K562 (cell line): ENCODE measurements around the gene CLEC3B. TPM values are rescaled to one million over a fixed set of nuclear protein-coding genes. Genes with fewer than 3 reads are reported as not detected.

Experiments
- ARID2 ChIP-seq: fragments of 450-650 bp; IDR thresholded peaks from 2 replicates; pipeline ENCODE4 v1.6.1; 2017; ENCODE audit warnings: antibody characterized with exemption, mild to moderate bottlenecking
- BRCA1 ChIP-seq, 2 experiments: fragments of 450-650 bp in 1 of 2; sonication (generic) in 1 of 2; formaldehyde crosslinking in 1 of 2; IDR thresholded peaks; 2 replicates each; pipeline versions ENCODE4 v1.5.0 to v1.6.1; 2017 to 2020; ENCODE audit warnings: mild to moderate bottlenecking in 1 of 2, missing genetic modification reagents in 1 of 2
- CBX1 ChIP-seq: sonication (generic); IDR thresholded peaks from 2 replicates; pipeline ENCODE4 v1.6.1; 2016; ENCODE audit warnings: antibody characterized with exemption, low read depth, mild to moderate bottlenecking
- DACH1 ChIP-seq: fragments of 450-650 bp; IDR thresholded peaks from 2 replicates; pipeline ENCODE4 v1.6.1; 2018; ENCODE audit not compliant: partially characterized antibody
- FOXA3 ChIP-seq, 2 experiments: fragments of 450-650 bp in 1 of 2; sonication (generic) in 1 of 2; formaldehyde crosslinking; IDR thresholded peaks in 1 of 2; conservative IDR thresholded peaks in 1 of 2; 2 replicates each; pipeline versions ENCODE4 v1.4.0 to v1.8.0; 2020 to 2022; ENCODE audit warnings: mild to moderate bottlenecking in 2 of 2, missing genetic modification reagents in 1 of 2
- HEY1 ChIP-seq: fragments of 250-450 bp; sonication (Bioruptor Pico); IDR thresholded peaks from 2 replicates; pipeline ENCODE4 v1.5.0; 2020; ENCODE audit warnings: mild to moderate bottlenecking, moderate library complexity, borderline replicate concordance
- MAFG ChIP-seq: fragments of 450-650 bp; conservative IDR thresholded peaks from 2 replicates; pipeline ENCODE4 v1.6.1; 2016; ENCODE audit warnings: missing genetic modification characterization, missing compliant biosample characterization
- MCM2 ChIP-seq: fragments of 450-650 bp; IDR thresholded peaks from 2 replicates; pipeline ENCODE4 v1.6.1; 2017; ENCODE audit warnings: low read depth, mild to moderate bottlenecking
- MTF1 ChIP-seq: fragments of 250-450 bp; sonication (Bioruptor Pico); IDR thresholded peaks from 2 replicates; pipeline ENCODE4 v1.9.0; 2021; ENCODE audit warnings: moderate library complexity, mild to moderate bottlenecking, inconsistent platforms, borderline replicate concordance
- NEUROD1 ChIP-seq: fragments of 150-350 bp; IDR thresholded peaks from 2 replicates; pipeline ENCODE4 v1.6.1; 2014; ENCODE audit warnings: borderline replicate concordance, low read length, low read depth; ENCODE audit not compliant: partially characterized antibody
- NFIX ChIP-seq: fragments of 250-450 bp; sonication (Bioruptor Pico); IDR thresholded peaks from 2 replicates; pipeline ENCODE4 v1.4.0; 2020; ENCODE audit warnings: low read depth, mild to moderate bottlenecking, moderate library complexity
- RHOXF2B ChIP-seq: fragments of 250-450 bp; sonication (Bioruptor Pico); conservative IDR thresholded peaks from 2 replicates; pipeline ENCODE4 v1.5.1; 2021
- SMAD4 ChIP-seq: fragments of 250-450 bp; sonication (Bioruptor Pico); conservative IDR thresholded peaks from 2 replicates; pipeline ENCODE4 v1.8.0; 2021; ENCODE audit warnings: inconsistent platforms, mild to moderate bottlenecking, moderate library complexity
- SUPT5H ChIP-seq: fragments of 450-650 bp; IDR thresholded peaks from 2 replicates; pipeline ENCODE4 v1.6.1; 2016
- TAF1 ChIP-seq: IDR thresholded peaks from 2 replicates; pipeline ENCODE4 v1.6.1; 2011; ENCODE audit warnings: mild to moderate bottlenecking, low read length, moderate library complexity; ENCODE audit not compliant: insufficient read depth, control insufficient read depth, severe bottlenecking; ENCODE audit errors: extremely low read depth
- TCF15 ChIP-seq: fragments of 250-450 bp; sonication (Bioruptor Pico); IDR thresholded peaks from 2 replicates; pipeline ENCODE4 v1.8.0; 2022; ENCODE audit warnings: moderate library complexity, mild to moderate bottlenecking, inconsistent platforms
- TFAM ChIP-seq: fragments of 250-450 bp; sonication (Bioruptor Pico); conservative IDR thresholded peaks from 2 replicates; pipeline ENCODE4 v1.5.0; 2021; ENCODE audit warnings: mild to moderate bottlenecking, moderate library complexity
- TGIF2 ChIP-seq: sonication (generic); formaldehyde crosslinking; IDR thresholded peaks from 2 replicates; pipeline ENCODE4 v1.8.1; 2022; ENCODE audit warnings: mild to moderate bottlenecking, missing genetic modification reagents, moderate library complexity
- WHSC1 ChIP-seq: IDR thresholded peaks from one replicate; pipeline ENCODE4 v1.6.1; 2012; ENCODE audit warnings: low read length, control low read depth, inconsistent platforms
- ZFP1 ChIP-seq: fragments of 450-650 bp; formaldehyde crosslinking; IDR thresholded peaks from 2 replicates; pipeline ENCODE4 v1.4.0; 2020; ENCODE audit warnings: mild to moderate bottlenecking, mixed read lengths
- polyA plus RNA-seq, 8 experiments: library from polyadenylated mRNA; depleted of rRNA in 4 of 8; stranded (reverse) in 5 of 8; unstranded in 3 of 8; fragments of >200 nt; fragmentation: Nextera tagmentation in 2 of 8; fragmentation: Illumina TruSeq in 1 of 8; extraction: Ambion mirVana in 2 of 8; extraction: Trizol in 1 of 8; gene quantifications; 2 replicates each; pipeline versions ENCODE4 v1.2.1 to v1.2.3, GENCODE V29; 2011 to 2014; ENCODE audit warnings: inconsistent platforms in 1 of 8, missing spikeins in 1 of 8
- total RNA-seq, 7 experiments: library from RNA; depleted of rRNA in 6 of 7; stranded (reverse); fragments of >200 nt in 6 of 7; fragmentation: Illumina TruSeq in 2 of 7; extraction: Trizol in 2 of 7; gene quantifications; 2 replicates each; pipeline versions ENCODE4 v1.2.1 to v1.2.3, GENCODE V29; 2011 to 2021; ENCODE audit warnings: low replicate concordance in 1 of 7
- TF ChIP-seq, protein P1 (sequence below): fragments of 250-450 bp; sonication (Bioruptor Pico); IDR thresholded peaks from 2 replicates; pipeline ENCODE4 v1.8.0; 2021; ENCODE audit warnings: borderline replicate concordance, mild to moderate bottlenecking, moderate library complexity; ENCODE audit not compliant: poor library complexity, severe bottlenecking
- TF ChIP-seq, protein P2 (sequence below), 3 experiments: fragments of 200-800 bp in 1 of 3; fragments of 250-450 bp in 1 of 3; fragments of 450-650 bp in 1 of 3; sonication (Bioruptor Pico) in 1 of 3; sonication (Bioruptor generic) in 1 of 3; formaldehyde crosslinking in 1 of 3; IDR thresholded peaks; 2 replicates each; pipeline versions ENCODE4 v1.6.1 to v1.8.0; 2016 to 2022; ENCODE audit warnings: mild to moderate bottlenecking in 2 of 3, missing genetic modification characterization in 2 of 3, missing compliant biosample characterization in 1 of 3, moderate library complexity in 1 of 3
- TF ChIP-seq, protein P3 (sequence below): fragments of 250-450 bp; sonication (Bioruptor Pico); IDR thresholded peaks from 2 replicates; pipeline ENCODE4 v1.8.0; 2021; ENCODE audit warnings: moderate library complexity, mild to moderate bottlenecking, inconsistent platforms

Gene CLEC3B
- total and polyA plus RNA-seq, 9 of the 15 experiments (the other 6 are each of a cell fraction or from before 2014, with no cell fraction given): not detected

GRCh38 chr3:45064512-45065372 lies 38.6 kb downstream of the CLEC3B start (continued):
- TF ChIP-seq, protein P1, sequence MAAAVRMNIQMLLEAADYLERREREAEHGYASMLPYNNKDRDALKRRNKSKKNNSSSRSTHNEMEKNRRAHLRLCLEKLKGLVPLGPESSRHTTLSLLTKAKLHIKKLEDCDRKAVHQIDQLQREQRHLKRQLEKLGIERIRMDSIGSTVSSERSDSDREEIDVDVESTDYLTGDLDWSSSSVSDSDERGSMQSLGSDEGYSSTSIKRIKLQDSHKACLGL: peak; percentile 97
- TF ChIP-seq ZFP1 (CRISPR knock-in tag) (peak; percentile 100), HEY1 (CRISPR knock-in tag) (peak; percentile 100), TFAM (CRISPR knock-in tag) (no peak), BRCA1 (IDR thresholded peaks at IDR 0.05) (no peak), BRCA1 (CRISPR knock-in tag; IDR thresholded peaks at IDR 0.05) (no peak), SMAD4 (CRISPR knock-in tag) (peak; percentile 100), MAFG (tag) (peak; percentile 96), NFIX (peak; percentile 98), MTF1 (CRISPR knock-in tag) (peak; percentile 100), TCF15 (CRISPR knock-in tag) (peak; percentile 100), TAF1 (peak; percentile 18), DACH1 (no peak), RHOXF2B (CRISPR knock-in tag) (peak; percentile 100), TGIF2 (CRISPR knock-in tag) (no peak), MCM2 (no peak), SUPT5H (peak; percentile 78), WHSC1 (no peak), NEUROD1 (peak; percentile 22), FOXA3 (CRISPR knock-in tag; conservative IDR thresholded peaks at IDR 0.05 in 1 of 2, IDR thresholded peaks at IDR 0.05 in 1 of 2) (peak; percentile 79 to 96), ARID2 (peak; percentile 40; the same call in 1 of the 2 replicates), CBX1 (no peak)
- TF ChIP-seq, protein P2, sequence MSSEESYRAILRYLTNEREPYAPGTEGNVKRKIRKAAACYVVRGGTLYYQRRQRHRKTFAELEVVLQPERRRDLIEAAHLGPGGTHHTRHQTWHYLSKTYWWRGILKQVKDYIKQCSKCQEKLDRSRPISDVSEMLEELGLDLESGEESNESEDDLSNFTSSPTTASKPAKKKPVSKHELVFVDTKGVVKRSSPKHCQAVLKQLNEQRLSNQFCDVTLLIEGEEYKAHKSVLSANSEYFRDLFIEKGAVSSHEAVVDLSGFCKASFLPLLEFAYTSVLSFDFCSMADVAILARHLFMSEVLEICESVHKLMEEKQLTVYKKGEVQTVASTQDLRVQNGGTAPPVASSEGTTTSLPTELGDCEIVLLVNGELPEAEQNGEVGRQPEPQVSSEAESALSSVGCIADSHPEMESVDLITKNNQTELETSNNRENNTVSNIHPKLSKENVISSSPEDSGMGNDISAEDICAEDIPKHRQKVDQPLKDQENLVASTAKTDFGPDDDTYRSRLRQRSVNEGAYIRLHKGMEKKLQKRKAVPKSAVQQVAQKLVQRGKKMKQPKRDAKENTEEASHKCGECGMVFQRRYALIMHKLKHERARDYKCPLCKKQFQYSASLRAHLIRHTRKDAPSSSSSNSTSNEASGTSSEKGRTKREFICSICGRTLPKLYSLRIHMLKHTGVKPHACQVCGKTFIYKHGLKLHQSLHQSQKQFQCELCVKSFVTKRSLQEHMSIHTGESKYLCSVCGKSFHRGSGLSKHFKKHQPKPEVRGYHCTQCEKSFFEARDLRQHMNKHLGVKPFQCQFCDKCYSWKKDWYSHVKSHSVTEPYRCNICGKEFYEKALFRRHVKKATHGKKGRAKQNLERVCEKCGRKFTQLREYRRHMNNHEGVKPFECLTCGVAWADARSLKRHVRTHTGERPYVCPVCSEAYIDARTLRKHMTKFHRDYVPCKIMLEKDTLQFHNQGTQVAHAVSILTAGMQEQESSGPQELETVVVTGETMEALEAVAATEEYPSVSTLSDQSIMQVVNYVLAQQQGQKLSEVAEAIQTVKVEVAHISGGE (CRISPR knock-in tag; IDR thresholded peaks at IDR 0.05): peak in 2 of 3 experiments; percentile 78 to 97; a peak in 4 of 6 replicates
- TF ChIP-seq, protein P3, sequence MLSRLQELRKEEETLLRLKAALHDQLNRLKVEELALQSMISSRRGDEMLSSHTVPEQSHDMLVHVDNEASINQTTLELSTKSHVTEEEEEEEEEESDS (CRISPR knock-in tag): peak; percentile 92
